ENCODE data around the gene TEX261.
A peak's percentile ranks its signal among the peaks of the same experiment; 100 is the strongest.

Gene TEX261

GRCh38 chr2:70957798-70958197 is 36.9 kb downstream of the TEX261 start:
- no peak for DNase-seq (ENCODE audit: low read depth)

- no peak for DNase-seq (ENCODE audit: low read depth)
Measured at GRCh38 chr2:70956141-70956540, 38.5 kb downstream of the TEX261 start.

GRCh38 chr2:70954886-70955285 is 39.8 kb downstream of the TEX261 start:
- no peak for DNase-seq (ENCODE audit: low read depth)

GRCh38 chr2:70949086-70949485 is 45.6 kb downstream of the TEX261 start:
- no peak for DNase-seq (ENCODE audit: low read depth)

GRCh38 chr2:70948337-70949003 is 46.2 kb downstream of the TEX261 start:
- peak; percentile 55 for DNase-seq (ENCODE audit: low read depth)

GRCh38 chr2:70947556-70948184 is 47.0 kb downstream of the TEX261 start:
- DNase-seq (ENCODE audit: low read depth), result peak; percentile 23

GRCh38 chr2:70946832-70947442 is 47.7 kb downstream of the TEX261 start:
- DNase-seq (ENCODE audit: low read depth), result peak; percentile 36

- no peak for DNase-seq (ENCODE audit: low read depth)
Measured at GRCh38 chr2:70944111-70944690, 50.5 kb downstream of the TEX261 start.

- no peak for DNase-seq (ENCODE audit: low read depth)
Measured at GRCh38 chr2:70943205-70943871, 51.3 kb downstream of the TEX261 start.

GRCh38 chr2:70942396-70943204 is 52.1 kb downstream of the TEX261 start:
- DNase-seq (ENCODE audit: low read depth), result no peak

GRCh38 chr2:70941701-70942100 is 53.0 kb downstream of the TEX261 start:
- DNase-seq (ENCODE audit: low read depth), result no peak

- DNase-seq (ENCODE audit: low read depth), result no peak
Measured at GRCh38 chr2:70941186-70941585, 53.5 kb downstream of the TEX261 start.

GRCh38 chr2:70939839-70940580 is 54.7 kb downstream of the TEX261 start:
- no peak for DNase-seq (ENCODE audit: low read depth)

GRCh38 chr2:70939001-70939838 is 55.5 kb downstream of the TEX261 start:
- DNase-seq (ENCODE audit: low read depth), result no peak

- DNase-seq (ENCODE audit: low read depth), result no peak
Measured at GRCh38 chr2:70938586-70938950, 56.1 kb downstream of the TEX261 start.

GRCh38 chr2:70937866-70938585 is 56.6 kb downstream of the TEX261 start:
- DNase-seq (ENCODE audit: low read depth), result no peak

- no peak for DNase-seq (ENCODE audit: low read depth)
Measured at GRCh38 chr2:70936979-70937811, 57.5 kb downstream of the TEX261 start.

GRCh38 chr2:70936165-70936978 is 58.3 kb downstream of the TEX261 start:
- no peak for DNase-seq (ENCODE audit: low read depth)

Measured in stromal cell of bone marrow (primary cell).